ENCODE data around the gene LRPPRC.
A peak's percentile ranks its signal among the peaks of the same experiment; 100 is the strongest.

LRPPRC gene

DNA sequence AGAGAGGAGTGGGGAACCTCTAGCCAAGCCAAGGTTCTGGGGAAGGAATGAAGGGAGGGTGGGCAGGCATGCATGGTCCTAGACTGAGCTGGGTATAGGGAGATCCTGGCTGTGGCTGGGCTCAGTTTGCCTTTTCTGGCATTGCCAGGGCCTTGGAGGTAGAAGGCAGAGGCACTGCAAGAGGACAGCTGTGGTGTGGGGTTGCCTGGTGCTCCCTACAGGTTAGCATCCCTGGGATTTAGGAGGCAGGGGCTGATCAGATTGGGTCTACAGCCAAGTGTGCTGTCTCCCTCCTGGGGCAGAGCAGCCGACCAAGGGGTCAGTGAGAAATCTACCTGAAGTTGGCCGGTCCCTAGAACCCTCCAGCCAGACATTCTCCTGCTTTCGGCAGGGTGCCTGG is 141.1 kb downstream of the LRPPRC start:
- no peak for DNase-seq (ENCODE audit: low read depth)

DNA sequence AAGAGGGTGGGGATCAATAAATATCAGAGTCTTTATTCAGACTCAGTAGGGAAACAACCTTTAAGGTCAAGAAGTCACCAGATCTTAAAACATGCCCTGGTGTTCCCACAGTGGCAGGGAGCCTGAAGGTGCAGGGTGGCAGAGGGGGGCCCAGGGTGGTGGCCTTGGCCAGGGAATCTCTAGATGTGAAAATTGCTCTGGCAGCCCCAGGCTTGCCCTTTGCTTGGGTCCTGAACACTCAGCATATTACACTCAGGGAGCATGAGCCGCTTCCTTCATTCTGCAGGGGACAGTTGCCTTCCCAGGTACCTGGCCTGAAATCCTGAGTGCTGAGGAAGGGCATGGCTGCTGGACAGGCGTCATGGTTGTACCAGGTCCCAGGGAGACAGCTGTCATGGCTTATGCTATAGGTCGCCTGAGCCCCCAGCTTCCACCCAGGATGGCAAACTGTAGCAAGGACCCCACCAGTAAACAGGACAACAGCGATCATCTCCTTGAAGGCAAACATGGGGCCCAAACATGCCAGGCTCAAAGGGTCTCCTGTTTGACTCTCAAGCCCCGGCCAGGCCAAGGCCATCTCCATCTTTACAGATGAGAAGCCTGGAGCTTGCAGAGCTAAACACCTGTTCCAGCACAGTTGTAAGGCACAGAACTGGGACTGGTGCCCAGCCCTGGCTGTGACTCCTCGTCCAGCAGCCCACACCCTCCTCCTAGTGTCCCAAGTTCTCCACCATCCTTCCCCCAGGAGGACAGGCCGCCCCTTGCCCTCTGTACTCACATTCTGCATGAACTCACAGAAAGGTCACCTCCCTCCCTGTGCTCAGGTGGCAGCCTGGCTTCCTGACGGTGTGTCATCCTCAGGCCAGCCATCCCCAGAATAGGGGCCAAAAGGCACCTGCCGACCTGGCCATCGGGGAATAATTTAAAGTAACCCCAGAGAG is 142.4 kb downstream of the LRPPRC start:
- DNase-seq (ENCODE audit: low read depth), result no peak

DNA sequence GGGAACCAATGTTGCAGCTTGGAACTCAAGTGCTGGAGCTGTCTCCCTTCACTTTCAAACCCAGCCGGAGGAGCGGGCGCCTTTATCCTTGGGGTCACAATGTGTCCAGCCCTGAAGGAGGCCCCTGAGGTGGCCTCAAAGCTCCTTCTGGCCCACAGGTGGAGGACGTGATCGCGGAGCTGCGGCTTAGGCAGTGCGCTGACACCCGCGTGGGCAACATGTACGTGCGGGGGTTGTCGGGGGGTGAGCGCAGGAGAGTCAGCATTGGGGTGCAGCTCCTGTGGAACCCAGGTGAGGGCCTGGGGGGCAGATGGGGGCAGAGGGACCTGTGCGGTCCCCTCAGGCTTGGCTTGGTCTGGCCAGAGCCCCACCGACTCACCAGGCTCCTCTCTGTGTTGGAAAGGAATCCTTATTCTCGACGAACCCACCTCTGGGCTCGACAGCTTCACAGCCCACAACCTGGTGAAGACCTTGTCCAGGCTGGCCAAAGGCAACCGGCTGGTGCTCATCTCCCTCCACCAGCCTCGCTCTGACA is 143.5 kb downstream of the LRPPRC start:
- DNase-seq (ENCODE audit: low read depth), result no peak

DNA sequence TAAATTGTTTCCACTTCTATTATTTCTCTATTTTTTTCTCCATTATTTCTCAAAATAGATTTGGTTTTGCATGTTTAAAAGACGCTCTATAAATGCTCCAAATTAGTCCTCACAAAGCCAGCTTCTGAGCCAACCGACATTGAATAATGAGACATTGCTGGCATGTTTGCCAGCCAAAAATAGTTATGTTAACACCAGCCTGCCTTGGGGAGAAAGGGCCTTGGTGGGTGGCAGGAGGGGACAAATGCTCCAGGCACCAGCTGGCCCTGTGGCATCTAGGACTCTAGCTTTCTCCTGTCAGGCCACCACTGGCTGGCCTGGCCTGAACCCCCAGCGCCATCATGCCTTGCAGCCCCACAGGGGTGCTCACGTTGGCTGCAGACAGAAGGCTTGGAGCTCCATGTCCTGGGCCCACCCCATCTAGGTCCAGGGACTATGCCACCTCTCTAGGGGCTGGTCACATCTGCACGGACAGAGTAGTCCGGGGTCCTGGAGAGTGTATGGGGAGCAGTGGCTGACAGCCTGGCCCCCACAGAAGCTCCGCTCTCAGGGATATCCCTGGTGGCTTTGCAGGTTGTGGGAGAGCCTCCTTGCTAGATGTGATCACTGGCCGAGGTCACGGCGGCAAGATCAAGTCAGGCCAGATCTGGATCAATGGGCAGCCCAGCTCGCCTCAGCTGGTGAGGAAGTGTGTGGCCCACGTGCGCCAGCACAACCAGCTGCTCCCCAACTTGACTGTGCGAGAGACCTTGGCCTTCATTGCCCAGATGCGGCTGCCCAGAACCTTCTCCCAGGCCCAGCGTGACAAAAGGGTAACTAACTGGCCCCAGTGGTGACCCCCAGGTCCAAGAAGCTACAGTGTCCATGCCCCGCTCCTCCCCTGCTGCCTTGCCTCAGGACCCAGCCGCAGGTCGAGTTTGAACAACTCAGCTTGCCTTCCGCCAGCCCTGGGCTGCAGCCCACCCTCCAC is 144.5 kb downstream of the LRPPRC start:
- no peak for DNase-seq (ENCODE audit: low read depth)

DNA sequence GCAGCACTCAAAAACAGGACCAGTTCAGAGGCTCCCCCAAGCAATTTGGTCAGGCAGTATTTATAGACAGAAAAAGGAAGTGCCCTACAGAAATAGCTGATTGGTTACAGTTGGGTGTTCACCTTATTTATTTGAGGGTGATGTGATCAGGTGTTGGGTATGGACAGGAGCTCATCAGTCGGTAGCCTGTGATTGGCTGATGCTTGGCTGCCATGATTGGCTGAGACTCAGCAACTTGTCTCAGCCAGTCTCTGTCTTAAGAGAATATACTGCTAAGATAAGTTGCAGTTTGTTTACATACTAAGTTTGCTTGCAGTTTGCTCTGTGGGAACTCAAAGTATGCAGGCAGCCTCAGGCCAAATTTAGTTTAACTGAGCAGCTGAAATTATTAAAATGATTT is 147.6 kb downstream of the LRPPRC start:
- peak; percentile 9 for DNase-seq (ENCODE audit: low read depth)

DNA sequence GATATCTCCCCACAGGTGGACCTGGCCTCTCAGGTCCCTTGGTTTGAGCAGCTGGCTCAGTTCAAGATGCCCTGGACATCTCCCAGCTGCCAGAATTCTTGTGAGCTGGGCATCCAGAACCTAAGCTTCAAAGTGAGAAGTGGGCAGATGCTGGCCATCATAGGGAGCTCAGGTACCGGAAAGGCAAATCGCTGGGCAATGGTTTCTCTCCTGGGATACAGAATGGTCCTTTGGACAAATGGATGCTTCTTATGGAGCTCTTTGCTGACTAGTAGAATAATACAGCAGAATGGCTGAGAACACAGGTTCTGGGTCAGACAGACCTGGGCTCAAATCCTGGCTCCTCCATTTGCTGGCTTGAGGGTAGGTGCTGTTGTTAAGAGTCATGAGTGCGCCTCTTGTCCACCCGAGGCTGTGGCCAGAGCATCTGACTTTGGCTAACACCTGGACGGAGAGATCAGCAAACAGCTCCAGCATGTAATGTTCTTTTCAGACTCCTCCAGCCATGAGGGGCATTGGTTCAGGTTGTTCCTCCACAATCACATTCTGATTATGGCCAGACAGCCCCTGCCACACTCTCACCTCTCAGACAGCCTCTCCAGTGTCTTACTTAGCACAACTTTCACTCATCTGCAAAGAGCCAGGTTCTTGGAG is 149.5 kb downstream of the LRPPRC start:
- DNase-seq (ENCODE audit: low read depth), result no peak

DNA sequence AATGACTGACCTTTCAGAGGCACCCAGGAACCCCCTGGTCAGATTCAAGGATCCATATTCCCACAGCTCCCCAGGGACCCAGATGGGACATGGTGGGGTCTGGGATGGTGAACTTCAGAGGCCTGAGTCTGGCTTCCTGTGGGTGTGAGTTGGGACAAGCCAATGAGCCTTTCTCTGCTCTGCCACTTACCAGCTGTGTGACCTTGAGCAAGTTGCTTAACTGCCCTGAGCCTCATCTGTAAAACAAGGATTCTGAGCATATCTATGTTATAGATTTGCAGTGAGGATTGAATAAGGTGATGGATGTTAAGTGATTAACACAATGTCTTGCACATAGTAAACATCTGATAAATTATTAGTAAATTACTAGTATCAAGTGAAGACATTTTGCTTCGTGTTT is 150.6 kb downstream of the LRPPRC start:
- DNase-seq (ENCODE audit: low read depth), result no peak

DNA sequence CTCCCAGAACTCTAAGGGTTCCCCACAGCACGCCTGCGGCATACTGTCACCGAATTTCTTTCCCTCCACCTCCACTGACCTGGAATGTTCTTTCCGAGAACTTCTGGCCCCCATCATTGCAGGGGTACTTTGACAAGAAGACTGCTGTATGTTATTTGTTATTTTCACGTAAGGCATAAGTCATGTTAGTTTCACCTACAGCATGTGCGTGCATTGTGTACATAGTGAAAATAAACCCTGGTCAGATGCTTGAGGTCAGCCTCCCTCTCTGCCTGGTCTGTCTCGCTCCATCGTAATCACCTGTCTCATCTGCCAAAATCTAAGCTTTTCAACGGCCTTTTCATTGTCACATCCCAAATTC is 152.9 kb downstream of the LRPPRC start:
- no peak for DNase-seq (ENCODE audit: low read depth)

DNA sequence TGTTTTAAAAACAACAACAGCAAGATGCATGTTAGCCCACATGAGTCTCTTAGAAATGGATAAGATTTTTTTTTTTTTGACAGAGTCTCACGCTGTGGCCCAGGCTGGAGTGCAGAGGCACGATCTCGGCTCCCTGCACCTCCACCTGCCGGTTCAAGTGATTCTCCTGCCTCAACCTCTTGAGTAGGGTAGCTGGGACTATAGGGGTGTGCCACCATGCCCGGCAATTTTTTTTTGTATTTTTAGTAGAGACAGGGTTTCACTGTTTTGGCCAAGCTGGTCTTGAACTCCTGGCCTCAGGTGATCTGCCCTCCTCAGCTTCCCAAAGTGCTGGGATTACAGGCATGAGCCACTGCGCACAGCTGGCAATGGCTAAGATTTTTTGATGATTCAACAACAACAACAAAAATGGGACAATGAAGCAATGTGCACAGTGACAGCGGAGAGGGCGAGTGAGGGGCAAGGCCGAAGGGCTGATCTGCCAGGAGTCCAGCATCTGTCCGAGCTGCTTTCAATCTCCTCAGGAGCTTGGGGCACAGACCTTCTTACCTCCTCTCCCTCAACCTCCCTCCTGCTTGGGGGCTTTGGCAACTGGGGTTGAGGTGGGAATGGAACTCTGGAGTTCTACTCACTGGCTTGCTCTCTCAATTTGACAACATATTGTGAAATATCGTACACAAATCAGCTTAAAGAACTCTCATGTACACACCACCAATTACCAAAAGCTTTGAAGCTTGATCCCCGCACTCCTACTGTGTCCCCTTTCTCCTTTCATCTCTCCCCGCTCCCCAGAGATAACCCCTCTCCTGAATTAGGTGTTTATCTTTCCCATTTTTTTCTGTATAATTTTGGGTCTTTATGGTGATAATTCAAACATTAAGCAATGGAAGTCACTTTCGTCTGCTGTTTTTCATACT is 153.6 kb downstream of the LRPPRC start:
- no peak for DNase-seq (ENCODE audit: low read depth)

DNA sequence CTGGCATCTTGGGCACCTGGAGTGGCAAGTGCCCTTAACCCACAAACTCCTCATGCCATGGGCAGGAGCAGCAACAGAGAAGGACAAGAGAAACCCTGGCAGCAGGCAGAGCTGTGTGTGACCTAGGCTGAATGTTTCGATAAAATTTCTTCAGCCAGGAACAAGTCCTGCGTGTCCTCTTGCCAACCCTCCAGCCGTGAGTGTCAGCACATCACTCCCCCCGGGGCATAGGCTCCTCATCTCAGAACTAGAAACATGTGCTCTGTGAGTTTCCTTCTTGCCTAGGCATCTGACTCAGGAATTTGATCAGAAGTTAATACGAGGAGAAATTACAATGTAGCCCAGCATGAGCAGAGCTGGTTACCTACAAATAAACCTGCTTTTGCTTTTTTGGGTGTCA is 154.8 kb downstream of the LRPPRC start:
- DNase-seq (ENCODE audit: low read depth), result no peak

DNA sequence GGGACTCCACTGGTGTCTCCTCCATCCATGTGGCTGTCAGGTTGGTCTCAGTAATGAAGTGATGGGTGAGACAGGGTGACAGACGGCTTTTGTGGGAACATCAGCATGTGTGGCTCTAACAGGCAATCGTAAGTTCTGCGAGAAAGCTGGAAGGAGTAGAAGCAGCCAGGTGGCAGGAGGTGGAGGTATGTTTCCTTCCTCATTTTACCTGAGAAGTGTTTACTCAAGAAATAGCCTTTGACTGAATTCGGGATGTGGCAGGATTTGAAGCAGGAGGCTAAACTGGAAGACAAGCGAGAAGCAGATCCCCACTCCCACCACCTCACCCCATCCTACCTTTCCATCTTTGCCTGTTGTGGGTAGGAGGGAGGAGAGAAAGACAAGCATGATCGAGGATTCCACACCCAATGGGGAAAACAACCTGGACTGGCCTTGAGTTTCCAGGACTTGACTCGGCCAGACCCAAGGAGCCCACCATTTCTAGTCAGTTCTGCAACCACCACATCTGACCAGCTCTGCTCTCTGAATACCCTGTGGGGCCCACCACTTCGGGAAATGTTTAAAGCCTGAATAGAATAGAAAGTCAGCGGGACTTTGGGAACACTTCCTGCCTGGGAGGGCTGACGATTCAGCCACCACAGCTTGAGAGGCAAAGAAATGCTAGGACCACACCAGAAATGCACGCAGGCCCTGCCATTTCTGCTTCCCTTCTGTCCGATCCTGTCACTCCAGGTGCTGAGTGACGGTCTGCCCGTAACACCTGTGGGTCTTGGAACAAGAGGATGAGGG is 155.8 kb downstream of the LRPPRC start:
- no peak for DNase-seq (ENCODE audit: low read depth)

DNA sequence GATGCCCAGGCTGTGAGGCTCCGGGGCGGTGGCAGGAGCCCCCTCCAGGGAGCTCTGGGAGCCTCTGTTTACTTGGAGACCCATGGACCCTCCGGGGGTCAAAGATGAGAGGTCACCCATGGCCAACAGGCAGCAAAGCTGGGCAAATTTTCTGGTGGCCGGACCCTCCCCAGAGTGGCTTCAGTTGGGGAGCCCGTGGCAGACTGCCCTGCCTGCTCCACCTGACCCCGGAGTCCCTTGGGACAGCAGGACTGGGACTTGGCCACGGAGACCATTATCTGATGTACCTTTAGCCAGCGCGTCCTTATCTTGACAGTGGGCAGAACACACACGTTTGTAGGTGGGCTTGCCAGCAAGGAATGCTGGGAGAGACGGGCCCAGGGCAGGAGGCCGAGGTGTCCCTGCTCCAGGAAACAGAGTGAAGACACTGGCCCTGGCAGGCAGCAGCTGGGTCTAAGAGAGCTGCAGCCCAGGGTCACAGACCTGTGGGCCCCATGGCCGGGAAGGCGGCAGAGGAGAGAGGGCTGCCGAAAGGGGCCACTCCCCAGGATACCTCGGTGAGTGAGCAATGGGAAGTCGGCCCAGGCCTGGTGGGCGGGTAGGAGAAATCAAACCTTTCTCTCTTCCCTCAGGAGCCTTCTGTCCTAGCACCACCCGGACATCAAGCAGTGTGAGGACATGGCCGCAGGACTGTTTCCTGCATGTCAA is 157.1 kb downstream of the LRPPRC start, which contains the start of the genes ABCG5 and ABCG8:
Gene ABCG5, minus strand, starts transcription at position 280 of the 708 bp plus-strand sequence. Its CDS starts 160 bp downstream, at position 120.
Gene ABCG8, plus strand, starts transcription at position 412 of the 708 bp plus-strand sequence. Its CDS starts 83 bp downstream, at position 495.
- DNase-seq (ENCODE audit: low read depth), result no peak

DNA sequence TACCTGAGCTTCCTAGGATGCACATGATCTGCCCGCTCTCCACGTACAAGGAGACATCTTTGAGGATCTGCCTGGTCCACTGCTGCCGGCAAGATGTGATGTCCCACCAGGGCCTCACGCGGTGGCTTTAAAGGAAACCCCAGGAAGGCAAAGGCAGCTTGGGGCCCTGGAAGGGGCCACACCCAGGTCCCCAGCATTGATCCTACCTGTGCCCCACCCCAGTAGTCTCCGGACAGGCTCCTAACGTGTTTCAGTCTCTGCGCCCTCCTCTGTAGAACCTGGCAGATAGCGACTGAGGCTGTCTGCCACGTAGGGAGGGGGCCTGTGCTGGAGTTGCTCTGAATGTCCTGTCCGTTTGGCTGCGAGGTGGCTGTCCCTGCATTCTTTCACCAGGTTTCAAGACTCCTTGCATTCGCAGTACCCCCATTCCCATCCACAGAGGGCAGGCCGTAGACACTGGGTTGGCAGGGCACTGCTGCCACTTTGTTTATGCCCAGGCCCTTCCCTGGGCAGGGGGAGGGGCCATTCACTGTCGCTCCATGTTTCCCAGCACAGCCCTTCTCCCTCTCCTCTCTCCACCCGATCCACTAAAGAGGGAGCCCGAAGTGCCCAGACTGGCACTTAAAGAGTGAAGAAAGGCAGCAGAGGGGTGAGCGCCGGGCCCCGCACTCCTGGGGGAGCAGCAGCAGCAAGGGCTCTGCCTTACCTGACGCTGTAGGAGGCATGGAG is 157.8 kb downstream of the LRPPRC start:
- DNase-seq (ENCODE audit: low read depth), result no peak

DNA sequence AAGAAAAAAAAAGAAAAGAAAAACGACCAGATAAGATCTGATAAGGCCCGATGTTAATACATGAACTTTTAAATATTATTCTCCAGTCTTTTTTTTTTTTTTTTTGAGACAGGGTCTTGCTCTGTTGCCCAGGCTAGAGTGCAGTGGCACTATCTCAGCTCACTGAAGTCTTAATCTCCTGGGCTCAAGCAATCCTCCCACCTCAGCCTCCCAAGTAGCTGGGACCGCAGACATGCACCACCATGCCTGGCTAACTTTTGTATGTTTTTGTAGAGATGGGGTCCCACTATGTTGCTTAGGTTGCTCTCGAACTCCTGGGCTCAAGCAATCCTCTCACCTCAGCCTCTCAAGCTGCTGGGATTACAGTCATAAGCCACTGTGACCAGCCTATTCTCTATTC is 158.8 kb downstream of the LRPPRC start:
- no peak for DNase-seq (ENCODE audit: low read depth)
